HG03558 (cell line): ENCODE measurements around the gene LYPD5.

Experiments used
- ATAC-seq: cut with Tn5 transposase; IDR thresholded peaks from one replicate; pipeline ENCODE4 v1.9.1; 2021; ENCODE audit warnings: moderate number of reproducible peaks; ENCODE audit not compliant: unreplicated experiment; ENCODE audit errors: extremely low read depth

LYPD5 gene

DNA sequence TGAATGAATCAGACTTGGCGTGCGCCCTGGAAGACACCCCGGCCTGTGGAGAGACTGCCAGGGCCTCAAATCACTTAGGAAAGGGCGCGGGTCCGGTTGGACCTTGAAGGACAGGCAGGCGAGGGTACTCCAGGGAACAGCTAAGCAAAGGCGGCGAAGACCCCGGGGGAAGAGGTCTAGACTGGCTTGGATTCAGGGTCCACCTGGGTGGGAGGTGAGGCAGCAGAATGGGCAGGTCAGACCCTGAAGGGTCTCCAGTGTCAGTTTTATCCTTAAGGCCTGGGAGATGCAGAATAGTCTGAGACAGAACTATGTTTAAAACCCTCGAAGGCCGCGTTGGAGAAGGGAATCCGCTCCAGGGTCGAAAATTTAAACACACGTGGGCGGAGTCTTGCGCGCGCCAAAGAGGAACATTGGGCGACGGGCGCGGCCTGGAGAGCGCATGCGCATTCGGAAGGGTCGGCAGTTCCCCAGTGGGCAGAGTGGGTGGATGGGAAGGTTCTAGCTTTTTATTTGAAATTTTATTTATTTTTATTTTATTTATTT is 46.9 kb downstream of the LYPD5 start:
- ATAC-seq: no peak

GRCh38 chr19:43754503-43755255 is 47.6 kb downstream of the LYPD5 start, which contains the start of gene SMG9:
Gene SMG9 (minus strand): TSS chr19:43754962. CDS start chr19:43750741, 4,221 bp downstream.
- peak; percentile 34 for ATAC-seq

DNA sequence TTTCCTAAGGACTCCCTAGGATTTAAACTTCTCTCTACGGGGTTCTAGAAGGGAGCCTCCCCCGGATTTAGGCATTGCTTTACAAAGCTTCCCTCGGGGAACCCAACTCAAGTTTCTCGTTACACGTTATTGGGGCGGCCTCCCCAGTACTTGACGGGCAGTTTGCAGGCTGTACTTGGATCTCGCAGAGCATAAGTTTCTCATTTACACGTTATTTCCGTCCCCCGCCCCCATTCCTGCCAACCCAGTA is 48.1 kb downstream of the LYPD5 start:
- no peak for ATAC-seq

DNA sequence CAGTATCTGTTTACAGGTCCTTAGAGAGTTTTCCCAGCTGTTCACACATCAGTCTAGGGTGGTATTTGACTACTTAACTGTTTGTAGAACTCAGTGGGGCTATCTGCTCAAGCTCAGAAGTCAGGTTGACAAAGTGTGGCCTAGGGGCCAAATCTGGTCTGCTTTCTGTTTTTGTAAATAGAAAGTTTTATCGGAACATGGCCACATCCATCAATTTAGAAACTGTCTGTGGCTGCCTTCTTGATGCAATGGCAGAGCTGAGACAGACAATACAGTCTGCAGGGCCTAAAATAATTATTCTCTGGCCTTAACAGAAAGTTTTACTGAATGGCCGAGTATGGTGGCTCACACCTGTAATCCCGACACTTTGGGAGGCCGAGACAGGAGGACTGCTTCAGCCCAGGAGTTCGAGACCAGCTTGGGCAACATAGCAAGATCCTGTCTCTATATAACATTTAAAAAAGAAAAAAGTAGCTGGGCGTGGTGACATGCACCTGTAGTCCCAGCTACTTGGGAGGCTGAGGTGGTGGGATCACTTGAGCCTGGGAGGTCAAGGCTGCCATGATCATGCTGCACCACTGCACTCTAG is 49.9 kb downstream of the LYPD5 start:
- no peak for ATAC-seq

DNA sequence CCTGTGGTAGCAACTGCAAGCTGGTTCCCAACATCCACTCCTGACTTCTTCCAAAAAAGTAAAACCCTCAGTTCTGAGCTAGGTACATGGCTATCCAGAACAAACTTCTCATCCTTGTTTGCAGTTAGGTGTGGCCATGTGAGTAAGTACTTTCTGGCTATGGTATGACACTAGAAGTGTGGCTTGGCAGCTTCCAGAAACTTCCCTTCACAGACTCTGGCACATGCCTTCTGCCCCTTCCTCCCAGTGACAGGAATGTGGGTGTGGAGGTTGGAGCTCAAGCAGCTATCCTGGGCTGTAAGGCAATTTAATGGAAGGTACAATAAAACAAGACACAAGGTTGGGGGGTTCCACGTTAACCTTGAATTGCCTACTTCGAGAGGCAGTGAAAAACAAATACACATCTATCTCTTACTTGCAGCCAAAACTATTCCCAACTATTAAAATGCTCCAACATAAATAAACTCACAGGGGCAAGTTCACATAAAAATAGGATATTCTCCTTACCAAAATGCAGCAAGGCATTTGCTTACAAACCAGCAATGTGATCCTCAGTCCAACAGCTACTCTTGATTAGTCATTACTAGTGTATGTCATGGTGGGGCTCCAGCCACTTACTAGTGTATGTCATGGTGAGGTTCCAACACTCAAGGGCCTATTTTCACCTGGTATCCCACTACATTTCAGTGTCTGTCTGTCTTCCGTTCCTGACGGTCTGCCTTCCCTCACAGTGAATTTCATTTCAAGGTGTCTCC is 50.6 kb downstream of the LYPD5 start:
- ATAC-seq: no peak

DNA sequence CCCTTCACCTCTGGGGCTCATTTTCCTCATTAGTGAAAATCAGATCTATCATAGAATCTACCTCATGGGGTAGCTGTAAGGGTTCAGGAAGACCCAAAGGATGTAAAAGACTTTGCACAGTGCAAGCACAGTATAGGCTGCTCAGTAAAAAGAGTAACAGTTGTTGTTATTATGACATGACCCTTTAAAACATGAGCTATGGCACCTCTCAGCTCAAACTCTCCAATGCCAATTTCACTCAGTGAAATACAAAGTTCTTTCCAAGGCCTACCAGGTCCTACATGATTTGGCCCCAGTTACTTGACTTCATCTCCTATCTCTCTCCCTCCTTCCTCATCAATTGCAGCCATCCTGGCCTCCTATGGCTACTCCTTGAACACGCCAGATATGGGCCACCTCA is 52.3 kb downstream of the LYPD5 start:
- no peak for ATAC-seq

GRCh38 chr19:43749152-43749551 is 53.1 kb downstream of the LYPD5 start:
- no peak for ATAC-seq

- no peak for ATAC-seq
Measured at GRCh38 chr19:43748685-43749084, 53.6 kb downstream of the LYPD5 start.

GRCh38 chr19:43748205-43748594 is 54.0 kb downstream of the LYPD5 start:
- ATAC-seq: no peak

GRCh38 chr19:43747557-43748204 is 54.6 kb downstream of the LYPD5 start:
- no peak for ATAC-seq
